Fibroblast of the aortic adventitia (primary cell): ENCODE measurements around the gene PLCD3. TPM values are rescaled to one million over a fixed set of nuclear protein-coding genes. Genes with fewer than 3 reads are reported as not detected.

Experiments
- DNase-seq: peaks from one replicate; pipeline ENCODE4 v3.0.0-alpha.2; 2010; ENCODE audit warnings: low read depth
- H3K4me3 ChIP-seq: 2 replicates; pipeline ENCODE4 v1.5.1; 2011; ENCODE audit warnings: low read depth, mild to moderate bottlenecking, control low read depth, low read length, moderate library complexity
- CTCF ChIP-seq: IDR thresholded peaks from 2 replicates; pipeline ENCODE4 v1.5.1; 2011; ENCODE audit warnings: mild to moderate bottlenecking, low read length, control low read depth, inconsistent platforms; ENCODE audit not compliant: insufficient read depth
- total RNA-seq: library from RNA; depleted of rRNA; stranded (reverse); fragments of >200 nt; gene quantifications from 2 replicates; pipeline ENCODE4 v1.2.3, GENCODE V29; 2012; ENCODE audit warnings: low replicate concordance

The PLCD3 gene
- total RNA-seq, 1 donor: 86.3 TPM

GRCh38 chr17:45104907-45105624, 27.2 kb downstream of the PLCD3 start:
- no peak overlapping the region for H3K4me3 ChIP-seq
- no peak for TF ChIP-seq CTCF
- no peak for DNase-seq

- DNase-seq: no peak
- TF ChIP-seq CTCF: no peak
- no peak overlapping the region for H3K4me3 ChIP-seq
These were observed 27.8 kb downstream of the PLCD3 start for GRCh38 chr17:45104497-45104896.

GRCh38 chr17:45104029-45104428, 28.3 kb downstream of the PLCD3 start:
- no peak overlapping the region for H3K4me3 ChIP-seq
- DNase-seq: no peak
- no peak for TF ChIP-seq CTCF

- no peak overlapping the region for H3K4me3 ChIP-seq
- no peak for TF ChIP-seq CTCF
- DNase-seq: no peak
These were observed 29.0 kb downstream of the PLCD3 start for GRCh38 chr17:45103269-45103795.

GRCh38 chr17:45102856-45103255, 29.5 kb downstream of the PLCD3 start:
- no peak for TF ChIP-seq CTCF

GRCh38 chr17:45101883-45102811, 30.2 kb downstream of the PLCD3 start:
- H3K4me3 ChIP-seq: no peak overlapping the region
- DNase-seq: peak; percentile 44
- no peak for TF ChIP-seq CTCF

More at GRCh38 chr17:45102856-45103255, 29.5 kb downstream of the PLCD3 start:
- no peak for DNase-seq
- no peak overlapping the region for H3K4me3 ChIP-seq
